Measurements from ENCODE around the gene NPIPA1. TPM values are rescaled to one million over a fixed set of nuclear protein-coding genes. Genes with fewer than 3 reads are reported as not detected.
"Not testable (repeated sequence)": the region's sequence is repeated elsewhere in the genome, so short reads cannot be mapped to it uniquely, and the experiment has no call there.

NPIPA1 gene
- total and polyA plus RNA-seq, 2 of the 13 experiments (the other 11 are each of a cell fraction or from before 2014, with no cell fraction given) = 75.9 to 183 TPM

DNA sequence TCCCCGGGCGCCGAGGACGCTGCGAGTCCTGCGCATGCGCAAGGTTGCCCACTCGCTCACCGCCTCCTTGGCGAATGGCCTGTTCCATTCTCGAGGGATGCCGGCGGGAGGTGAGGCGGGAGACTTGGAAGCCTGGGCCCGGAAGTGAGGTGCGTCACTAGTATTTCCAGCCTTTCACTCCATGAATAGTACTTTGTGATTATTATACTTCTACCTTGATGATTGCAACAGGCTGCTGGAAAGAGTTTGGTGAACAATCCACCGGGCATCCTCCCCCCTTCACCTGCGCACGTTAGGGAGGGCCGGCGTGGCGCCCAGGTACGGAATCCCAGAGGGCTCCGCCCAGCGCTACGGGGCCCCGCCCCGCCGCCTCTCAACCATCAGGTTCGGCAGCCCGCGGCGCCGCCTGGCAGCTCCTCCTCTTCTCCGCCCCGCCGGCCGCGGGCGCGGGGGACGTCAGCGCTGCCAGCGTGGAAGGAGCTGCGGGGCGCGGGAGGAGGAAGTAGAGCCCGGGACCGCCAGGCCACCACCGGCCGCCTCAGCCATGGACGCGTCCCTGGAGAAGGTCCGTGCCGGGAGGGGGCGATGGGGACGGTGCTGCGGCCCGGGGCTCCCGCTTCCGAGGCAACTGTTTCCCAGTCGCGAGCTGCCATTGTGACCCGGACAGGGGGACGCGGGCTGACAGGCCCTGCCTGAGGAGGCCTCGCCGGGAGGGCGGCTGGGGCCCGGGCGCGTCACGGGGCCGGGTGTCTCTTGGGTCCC lies 37.6 kb downstream of the NPIPA1 start, which contains the start of gene PDXDC1 (continued):
- TF ChIP-seq ATF4 (CRISPR knock-in tag; IDR thresholded peaks at IDR 0.05) (peak in 1 of 2 experiments; percentile 23; a peak in 1 of 4 replicates), ZFP90 (CRISPR knock-in tag; IDR thresholded peaks at IDR 0.05; ENCODE audit: borderline replicate concordance) (peak; percentile 37; the same call in 1 of the 2 replicates), GATAD1 (CRISPR knock-in tag; IDR thresholded peaks at IDR 0.05) (peak; percentile 80), RERE (CRISPR knock-in tag; IDR thresholded peaks at IDR 0.05; ENCODE audit: low read depth) (peak; percentile 56; the same call in 1 of the 2 replicates), SOX6 (CRISPR knock-in tag; IDR thresholded peaks at IDR 0.05) (peak; percentile 62; the same call in 1 of the 2 replicates), ZNF350 (CRISPR knock-in tag; IDR thresholded peaks at IDR 0.05; ENCODE audit: borderline replicate concordance, low read depth) (peak; percentile 35; the same call in 1 of the 2 replicates), RBFOX2 (IDR thresholded peaks at IDR 0.05; ENCODE audit: low read depth, low read length) (peak; percentile 91), ARNT2 (CRISPR knock-in tag; IDR thresholded peaks at IDR 0.05; ENCODE audit: low read depth) (peak; percentile 79), FOXK1 (CRISPR knock-in tag; IDR thresholded peaks at IDR 0.05; ENCODE audit: borderline replicate concordance, low read depth) (peak; percentile 47; the same call in 1 of the 2 replicates), MXI1 (IDR thresholded peaks at IDR 0.05; ENCODE audit: borderline replicate concordance, low read depth, low read length) (peak; percentile 87; the same call in 1 of the 3 replicates)
- not testable (repeated sequence) for TF ChIP-seq SOX6 (IDR thresholded peaks at IDR 0.05)
- TF ChIP-seq, protein P1, sequence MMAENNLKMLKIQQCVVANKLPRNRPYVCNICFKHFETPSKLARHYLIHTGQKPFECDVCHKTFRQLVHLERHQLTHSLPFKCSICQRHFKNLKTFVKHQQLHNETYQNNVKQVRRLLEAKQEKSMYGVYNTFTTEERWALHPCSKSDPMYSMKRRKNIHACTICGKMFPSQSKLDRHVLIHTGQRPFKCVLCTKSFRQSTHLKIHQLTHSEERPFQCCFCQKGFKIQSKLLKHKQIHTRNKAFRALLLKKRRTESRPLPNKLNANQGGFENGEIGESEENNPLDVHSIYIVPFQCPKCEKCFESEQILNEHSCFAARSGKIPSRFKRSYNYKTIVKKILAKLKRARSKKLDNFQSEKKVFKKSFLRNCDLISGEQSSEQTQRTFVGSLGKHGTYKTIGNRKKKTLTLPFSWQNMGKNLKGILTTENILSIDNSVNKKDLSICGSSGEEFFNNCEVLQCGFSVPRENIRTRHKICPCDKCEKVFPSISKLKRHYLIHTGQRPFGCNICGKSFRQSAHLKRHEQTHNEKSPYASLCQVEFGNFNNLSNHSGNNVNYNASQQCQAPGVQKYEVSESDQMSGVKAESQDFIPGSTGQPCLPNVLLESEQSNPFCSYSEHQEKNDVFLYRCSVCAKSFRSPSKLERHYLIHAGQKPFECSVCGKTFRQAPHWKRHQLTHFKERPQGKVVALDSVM (CRISPR knock-in tag; IDR thresholded peaks at IDR 0.05) = 0 out of 2 replicates have a peak, but pooled peaks have one; percentile 33
- TF ChIP-seq, protein P2, sequence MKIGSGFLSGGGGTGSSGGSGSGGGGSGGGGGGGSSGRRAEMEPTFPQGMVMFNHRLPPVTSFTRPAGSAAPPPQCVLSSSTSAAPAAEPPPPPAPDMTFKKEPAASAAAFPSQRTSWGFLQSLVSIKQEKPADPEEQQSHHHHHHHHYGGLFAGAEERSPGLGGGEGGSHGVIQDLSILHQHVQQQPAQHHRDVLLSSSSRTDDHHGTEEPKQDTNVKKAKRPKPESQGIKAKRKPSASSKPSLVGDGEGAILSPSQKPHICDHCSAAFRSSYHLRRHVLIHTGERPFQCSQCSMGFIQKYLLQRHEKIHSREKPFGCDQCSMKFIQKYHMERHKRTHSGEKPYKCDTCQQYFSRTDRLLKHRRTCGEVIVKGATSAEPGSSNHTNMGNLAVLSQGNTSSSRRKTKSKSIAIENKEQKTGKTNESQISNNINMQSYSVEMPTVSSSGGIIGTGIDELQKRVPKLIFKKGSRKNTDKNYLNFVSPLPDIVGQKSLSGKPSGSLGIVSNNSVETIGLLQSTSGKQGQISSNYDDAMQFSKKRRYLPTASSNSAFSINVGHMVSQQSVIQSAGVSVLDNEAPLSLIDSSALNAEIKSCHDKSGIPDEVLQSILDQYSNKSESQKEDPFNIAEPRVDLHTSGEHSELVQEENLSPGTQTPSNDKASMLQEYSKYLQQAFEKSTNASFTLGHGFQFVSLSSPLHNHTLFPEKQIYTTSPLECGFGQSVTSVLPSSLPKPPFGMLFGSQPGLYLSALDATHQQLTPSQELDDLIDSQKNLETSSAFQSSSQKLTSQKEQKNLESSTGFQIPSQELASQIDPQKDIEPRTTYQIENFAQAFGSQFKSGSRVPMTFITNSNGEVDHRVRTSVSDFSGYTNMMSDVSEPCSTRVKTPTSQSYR (CRISPR knock-in tag; IDR thresholded peaks at IDR 0.05; ENCODE audit: borderline replicate concordance) = peak; percentile 20; the same call in 1 of the 2 replicates
